Activated naive CD8-positive, alpha-beta T cell treated with anti-CD3 and anti-CD28 coated beads, Interleukin-2, amount 10 ng/mL, durations not matched to agents 7 days and 5 days (primary cell): Measurements from ENCODE around the gene SYNDIG1. TPM values are rescaled to one million over a fixed set of nuclear protein-coding genes. Genes with fewer than 3 reads are reported as not detected.
"Not testable (repeated sequence)": the region's sequence is repeated elsewhere in the genome, so short reads cannot be mapped to it uniquely, and the experiment has no call there.

Experiments used
- ATAC-seq: fragments of 150-1000 bp; cut with Tn5 transposase; one replicate; pipeline ENCODE4 v1.10.0; 2021; ENCODE audit warnings: low read depth, moderate library complexity
- POLR2A ChIA-PET: fragments of 350-600 bp; sonication (Branson Sonifier 250); formaldehyde crosslinking; loops from one replicate; lab custom pipeline; 2021; ENCODE audit warnings: antibody characterized with exemption; lab: Charles Lee
- DNase-seq: peaks from one replicate; pipeline ENCODE4 v3.0.0; 2021
- H3K27ac Mint-ChIP-seq: one replicate; pipeline ENCODE4 v1.8.0; 2022; ENCODE audit warnings: mild to moderate bottlenecking, mixed read lengths
- H3K27me3 Mint-ChIP-seq: one replicate; pipeline ENCODE4 v1.8.0; 2022; ENCODE audit warnings: mild to moderate bottlenecking, moderate library complexity, mixed read lengths
- H3K36me3 Mint-ChIP-seq: one replicate; pipeline ENCODE4 v1.8.0; 2021; ENCODE audit warnings: mild to moderate bottlenecking, mixed read lengths
- H3K4me1 Mint-ChIP-seq: one replicate; pipeline ENCODE4 v1.8.0; 2021; ENCODE audit warnings: mixed read lengths
- H3K4me3 Mint-ChIP-seq: one replicate; pipeline ENCODE4 v1.8.0; 2022; ENCODE audit warnings: mild to moderate bottlenecking, moderate library complexity, mixed read lengths
- H3K9me3 Mint-ChIP-seq: one replicate; pipeline ENCODE4 v1.8.0; 2021; ENCODE audit warnings: mixed read lengths
- total RNA-seq, 2 experiments: library from RNA; stranded (reverse); gene quantifications; one replicate each; pipeline ENCODE4 v1.2.3, GENCODE V29; 2021

The SYNDIG1 gene
- total RNA-seq, 2 experiments from 2014 or later: not detected

DNA sequence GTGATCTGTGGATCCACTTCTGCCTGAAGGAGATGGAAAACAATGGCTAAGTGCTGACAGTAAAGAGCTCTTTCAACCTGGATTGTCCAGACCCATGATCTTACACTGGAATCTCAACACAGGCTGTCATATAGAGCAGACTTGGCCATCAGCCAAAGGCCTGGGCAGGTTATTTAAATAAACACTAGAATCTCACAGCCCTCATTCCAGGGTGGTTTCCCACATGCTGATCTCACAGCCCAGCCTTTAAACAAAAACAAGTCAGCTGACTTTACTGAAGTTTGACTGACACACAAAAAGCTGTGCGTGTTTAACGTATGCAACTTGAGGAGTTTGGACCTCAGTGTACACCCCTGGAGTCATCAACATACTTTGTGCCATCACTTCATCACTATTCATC, 28.4 kb downstream of the SYNDIG1 start:
- no peaks in the 10 kb centered on the region for H3K36me3 Mint-ChIP-seq

DNA sequence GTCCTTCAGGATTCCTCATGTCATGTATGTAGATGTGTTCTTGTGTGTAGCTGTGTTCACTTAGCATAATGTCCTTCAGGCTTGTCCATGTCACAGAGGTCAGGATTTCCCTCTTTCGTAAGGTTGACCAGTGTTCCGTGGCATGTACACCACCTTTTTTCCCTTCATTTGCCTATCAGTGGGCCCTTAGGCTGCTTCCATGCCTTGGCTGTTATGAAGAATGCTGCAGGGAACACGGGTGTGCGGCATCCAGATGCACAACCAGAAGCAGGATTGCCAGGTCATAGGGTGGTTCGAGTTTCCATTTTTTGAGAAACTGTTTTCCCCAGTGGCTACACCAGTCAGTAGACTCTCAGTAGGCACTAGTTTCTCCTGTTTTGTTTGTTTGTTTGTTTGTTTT, 29.2 kb downstream of the SYNDIG1 start:
- DNase-seq: no peak
- Mint-ChIP-seq H3K27ac (no peak overlapping the region), H3K4me3 (no peak overlapping the region), H3K4me1 (no peaks in the 10 kb centered on the region), H3K9me3 (no peaks in the 10 kb centered on the region), H3K27me3 (no peaks in the 10 kb centered on the region), H3K36me3 (no peaks in the 10 kb centered on the region)
- POLR2A ChIA-PET: no interaction called here
- no peak for ATAC-seq

More for the DNA sequence above, 28.4 kb downstream of the SYNDIG1 start:
- Mint-ChIP-seq H3K27me3 (no peaks in the 10 kb centered on the region), H3K27ac (no peak overlapping the region), H3K9me3 (no peaks in the 10 kb centered on the region), H3K4me3 (no peak overlapping the region), H3K4me1 (no peaks in the 10 kb centered on the region)
- POLR2A ChIA-PET: no interaction called here
- no peak for ATAC-seq
- DNase-seq: no peak

DNA sequence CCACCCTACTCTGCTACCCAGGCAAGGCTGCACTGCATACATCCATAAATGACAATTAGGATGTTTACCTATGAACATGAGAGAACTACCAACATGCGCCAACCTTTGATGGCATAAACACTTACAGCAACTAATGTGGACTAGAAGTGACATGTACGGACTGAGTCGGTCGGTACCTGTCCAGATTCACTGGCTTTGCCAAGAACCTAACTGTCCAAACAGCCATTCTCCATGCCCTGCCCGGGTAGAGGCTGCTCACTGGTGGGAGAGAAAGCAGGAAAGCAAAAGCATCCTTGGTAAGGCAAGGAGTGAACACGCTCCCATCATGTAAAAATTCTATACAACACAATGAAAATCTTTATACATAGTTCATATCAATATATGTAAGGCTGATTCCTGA, 30.0 kb downstream of the SYNDIG1 start:
- H3K36me3 Mint-ChIP-seq: no peaks in the 10 kb centered on the region

DNA sequence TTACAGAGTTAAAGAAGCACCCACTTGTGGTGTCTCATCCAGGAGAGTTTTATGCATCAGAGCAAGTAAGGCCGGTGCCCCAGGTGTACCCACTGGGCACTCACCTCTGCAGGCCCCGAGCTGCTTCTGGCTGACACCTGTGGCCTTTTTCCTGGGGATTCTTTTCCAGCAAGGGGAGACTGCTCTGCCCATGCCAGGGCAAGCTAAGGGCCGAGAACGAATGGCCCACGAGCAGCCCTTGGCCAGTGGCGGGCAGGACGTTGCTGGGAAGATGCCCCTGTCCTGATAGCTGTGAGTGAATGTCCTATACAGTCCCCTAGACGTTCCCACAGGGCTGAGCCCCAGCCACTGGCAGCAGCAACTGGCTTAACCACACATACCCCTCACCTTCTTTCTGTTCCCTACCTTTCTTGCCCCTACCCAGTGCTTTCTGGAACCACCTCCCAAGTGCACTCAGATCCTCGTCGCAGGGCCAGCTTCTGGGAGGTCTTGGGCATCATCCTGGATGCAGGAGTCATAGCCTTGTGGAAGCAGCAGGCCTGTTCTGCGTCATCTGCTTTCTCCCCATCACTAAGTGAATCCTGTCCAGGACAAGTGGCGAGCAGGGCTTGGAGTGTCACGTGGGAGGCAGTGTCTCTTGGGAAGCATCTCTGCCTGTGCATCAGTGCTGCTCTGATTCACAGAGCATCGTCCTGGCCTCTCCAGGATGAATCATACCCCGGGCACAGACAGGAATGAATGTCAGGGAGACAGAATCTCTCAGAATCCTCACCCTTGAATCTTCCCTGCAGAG, 32.5 kb downstream of the SYNDIG1 start:
- ATAC-seq (no peak), DNase-seq (no peak)
- H3K27me3 Mint-ChIP-seq: no peaks in the 10 kb centered on the region
- H3K4me3 Mint-ChIP-seq: no peak overlapping the region
- no peaks in the 10 kb centered on the region for H3K4me1 Mint-ChIP-seq
- no peak overlapping the region for H3K27ac Mint-ChIP-seq
- no peaks in the 10 kb centered on the region for H3K9me3 Mint-ChIP-seq
- POLR2A ChIA-PET: no interaction called here
- H3K36me3 Mint-ChIP-seq: no peaks in the 10 kb centered on the region

More for the DNA sequence above, 30.0 kb downstream of the SYNDIG1 start:
- ATAC-seq (no peak), DNase-seq (no peak)
- POLR2A ChIA-PET: no interaction called here
- Mint-ChIP-seq H3K4me1 (no peaks in the 10 kb centered on the region), H3K27ac (no peak overlapping the region), H3K4me3 (no peak overlapping the region), H3K27me3 (no peaks in the 10 kb centered on the region), H3K9me3 (no peaks in the 10 kb centered on the region)

DNA sequence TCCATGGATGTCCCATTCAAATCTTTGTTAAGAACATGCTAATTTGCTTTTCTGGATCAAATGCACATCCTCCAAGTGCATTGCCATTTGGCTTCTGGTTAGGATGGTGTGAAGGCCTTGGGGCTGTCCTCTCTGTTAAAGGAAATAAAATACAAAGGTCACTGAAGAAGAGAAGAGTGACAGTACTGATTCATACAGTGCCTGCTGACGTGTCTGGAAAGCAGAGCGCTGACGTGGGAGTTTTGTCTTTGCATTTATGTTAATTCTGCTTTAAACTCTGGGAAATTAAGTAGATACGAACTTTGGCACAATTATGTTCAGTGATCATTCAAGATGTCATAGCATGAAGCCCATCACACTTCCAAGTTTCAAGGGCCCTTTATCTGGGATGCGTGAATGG, 33.2 kb downstream of the SYNDIG1 start:
- Mint-ChIP-seq H3K27me3 (no peaks in the 10 kb centered on the region), H3K36me3 (no peaks in the 10 kb centered on the region), H3K4me3 (no peak overlapping the region), H3K4me1 (no peaks in the 10 kb centered on the region), H3K27ac (no peak overlapping the region), H3K9me3 (no peaks in the 10 kb centered on the region)
- DNase-seq: no peak
- ATAC-seq: no peak
- POLR2A ChIA-PET: no interaction called here

DNA sequence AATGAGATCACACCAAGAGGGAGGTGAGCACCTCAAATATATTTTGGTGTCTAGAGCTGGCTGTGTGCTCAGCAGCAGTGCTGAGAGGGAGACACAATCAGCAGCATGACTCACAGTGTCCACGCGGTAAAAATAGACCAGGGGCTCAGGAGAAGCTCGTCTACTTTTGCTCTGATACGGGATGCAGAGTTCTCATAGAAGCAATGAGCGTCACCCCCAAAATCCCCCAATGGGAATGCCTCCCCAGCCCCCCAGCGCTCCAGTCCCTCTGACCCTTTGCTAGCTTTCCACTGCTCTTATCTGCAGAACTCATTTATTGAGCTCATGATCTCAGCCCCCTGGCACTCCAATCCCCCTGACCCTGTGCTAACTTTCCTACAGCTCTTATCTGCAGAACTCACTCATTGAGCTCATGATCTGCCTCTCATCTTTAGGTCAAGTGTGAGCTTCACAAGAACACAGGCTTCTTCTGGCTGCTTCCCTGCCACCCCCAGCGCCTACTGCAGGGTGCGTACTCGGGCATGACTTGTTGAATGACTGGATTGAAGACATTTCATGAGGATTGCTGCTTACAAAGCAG, 34.0 kb downstream of the SYNDIG1 start:
- H3K27ac Mint-ChIP-seq: peak overlapping the region; percentile 9
- no peaks in the 10 kb centered on the region for H3K9me3 Mint-ChIP-seq
- no peaks in the 10 kb centered on the region for H3K4me1 Mint-ChIP-seq
- DNase-seq (no peak), ATAC-seq (no peak)
- no peaks in the 10 kb centered on the region for H3K36me3 Mint-ChIP-seq
- no peaks in the 10 kb centered on the region for H3K27me3 Mint-ChIP-seq
- no peak overlapping the region for H3K4me3 Mint-ChIP-seq
- POLR2A ChIA-PET: no interaction called here

DNA sequence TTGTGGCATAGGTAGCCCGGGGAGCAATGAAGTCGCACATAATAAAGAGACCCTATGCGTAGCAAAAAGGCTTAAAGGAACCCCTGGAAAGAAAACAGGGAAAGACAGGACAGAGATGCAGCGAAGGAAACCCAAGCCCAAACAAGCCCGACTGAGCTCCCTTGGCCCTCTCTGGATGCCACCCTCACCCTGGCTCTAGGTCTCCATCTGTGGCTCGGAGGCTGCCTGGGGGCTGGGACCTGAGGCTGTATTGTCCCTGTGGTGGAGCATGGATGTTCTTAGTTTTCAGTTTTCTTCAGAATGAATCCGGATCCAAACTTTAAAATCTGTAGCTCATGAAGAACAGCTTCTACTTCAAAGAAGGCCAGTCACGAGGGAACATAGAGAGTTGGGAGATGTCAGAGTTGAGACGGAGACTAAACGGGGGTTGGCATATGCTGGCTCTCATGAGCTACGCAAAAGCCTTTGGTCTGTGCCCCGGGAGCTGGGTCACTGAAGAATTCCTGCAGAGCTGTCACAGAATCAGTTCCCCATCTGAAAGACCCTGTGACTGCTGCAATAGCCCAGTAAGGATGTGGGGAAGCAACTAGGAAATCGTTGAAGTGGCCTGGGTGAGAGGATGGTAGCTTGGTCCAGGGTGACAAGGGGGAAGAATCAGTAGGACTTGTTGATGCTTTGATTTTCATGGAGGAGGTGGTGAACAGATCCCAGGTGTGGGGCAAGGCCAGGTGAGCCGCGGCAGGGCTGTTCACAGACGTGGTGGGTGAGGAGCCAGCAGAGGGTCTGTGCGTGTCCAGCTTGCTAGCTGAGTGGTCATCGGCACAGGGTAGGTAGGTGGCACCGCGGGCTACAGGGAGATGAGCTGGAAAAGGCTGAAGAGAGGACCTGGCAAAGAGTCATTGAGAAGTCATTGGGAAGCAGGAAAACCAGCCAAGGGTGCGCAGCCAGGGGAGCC, 35.2 kb downstream of the SYNDIG1 start:
- POLR2A ChIA-PET: no interaction called here
- Mint-ChIP-seq H3K9me3 (no peaks in the 10 kb centered on the region), H3K36me3 (no peaks in the 10 kb centered on the region), H3K27me3 (peaks cover 2% of the 10 kb centered on the region), H3K4me3 (no peak overlapping the region), H3K27ac (no peak overlapping the region), H3K4me1 (no peaks in the 10 kb centered on the region)
- no peak for DNase-seq
- ATAC-seq: no peak

DNA sequence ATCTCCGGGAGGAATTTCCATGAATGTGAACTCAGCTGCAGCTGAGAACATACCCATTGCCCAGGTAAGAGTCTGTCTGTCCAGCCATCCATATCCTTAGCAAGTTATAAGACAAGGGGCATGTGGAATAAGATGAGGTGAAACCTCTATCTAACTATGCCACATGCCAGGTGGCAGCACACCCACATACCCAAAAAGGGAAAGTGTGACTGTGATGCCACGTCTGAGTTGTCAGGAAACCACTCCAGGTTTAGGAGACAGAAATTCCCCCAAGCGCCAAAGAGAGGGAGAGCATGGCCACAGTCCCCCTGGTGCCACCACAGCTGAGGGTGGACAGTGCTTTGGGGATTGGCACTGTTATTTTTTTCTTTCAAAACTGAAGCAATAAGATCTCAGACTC, 36.7 kb downstream of the SYNDIG1 start:
- POLR2A ChIA-PET: no interaction called here
- Mint-ChIP-seq H3K36me3 (no peaks in the 10 kb centered on the region), H3K9me3 (no peaks in the 10 kb centered on the region), H3K4me1 (no peaks in the 10 kb centered on the region), H3K4me3 (no peak overlapping the region), H3K27me3 (peaks cover 2% of the 10 kb centered on the region), H3K27ac (no peak overlapping the region)
- DNase-seq (no peak), ATAC-seq (no peak)

DNA sequence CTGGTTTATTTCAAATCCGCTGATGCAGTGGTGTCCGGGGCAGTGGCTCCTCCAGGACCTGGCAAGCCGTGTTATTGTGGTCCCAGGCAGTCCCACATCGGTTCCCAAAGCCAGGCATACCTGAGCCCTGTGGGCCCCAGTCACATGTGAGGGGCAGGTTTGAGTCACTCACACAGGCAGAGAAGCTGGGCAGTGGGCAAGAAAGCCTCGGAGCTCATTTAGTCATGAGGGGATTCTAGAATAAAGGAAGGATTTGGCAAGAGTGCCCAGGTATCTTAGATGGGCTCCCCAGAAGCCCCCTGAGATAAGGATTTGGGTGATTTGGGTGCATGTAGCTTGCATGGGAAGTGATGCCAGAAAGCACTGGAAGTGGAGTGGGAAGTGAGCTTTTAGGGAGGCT, 37.3 kb downstream of the SYNDIG1 start:
- no peaks in the 10 kb centered on the region for H3K9me3 Mint-ChIP-seq
- H3K4me3 Mint-ChIP-seq: no peak overlapping the region
- no peaks in the 10 kb centered on the region for H3K4me1 Mint-ChIP-seq
- peaks cover 2% of the 10 kb centered on the region for H3K27me3 Mint-ChIP-seq
- no peak for DNase-seq
- POLR2A ChIA-PET: no interaction called here
- no peak overlapping the region for H3K27ac Mint-ChIP-seq
- ATAC-seq: no peak
- no peaks in the 10 kb centered on the region for H3K36me3 Mint-ChIP-seq

DNA sequence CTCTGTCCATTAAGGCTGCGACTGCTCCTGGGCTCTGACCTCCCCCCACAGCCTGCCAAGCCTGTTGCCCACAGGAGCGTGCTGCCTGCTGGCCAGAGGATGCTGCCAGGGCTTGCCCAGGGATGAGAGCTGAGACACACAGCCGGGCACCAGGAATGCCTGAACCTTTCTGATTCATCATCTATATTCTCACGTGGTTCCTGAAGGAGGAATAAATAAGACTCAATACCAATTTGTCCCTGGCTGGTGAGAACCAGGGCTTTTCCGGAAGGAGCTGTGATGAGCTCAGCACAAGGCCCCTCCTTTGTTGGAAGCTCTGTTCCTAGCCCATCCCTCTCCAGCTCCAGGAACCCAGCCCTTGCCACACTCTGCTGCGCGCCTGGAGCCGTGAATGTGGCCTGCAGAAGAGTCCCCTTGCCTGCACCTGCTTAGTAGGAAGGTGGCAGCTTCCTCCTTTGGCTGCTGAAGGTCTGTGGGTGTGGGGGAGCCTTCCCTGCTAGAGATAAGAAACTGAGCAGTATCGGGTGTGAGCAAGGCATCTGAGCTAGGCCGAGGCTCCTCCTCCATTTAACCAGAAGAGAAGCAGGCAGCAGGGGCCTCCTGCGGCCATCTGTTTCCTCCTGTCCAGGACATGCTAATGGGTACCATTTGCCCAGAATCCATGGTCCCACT, 37.9 kb downstream of the SYNDIG1 start:
- peaks cover 2% of the 10 kb centered on the region for H3K27me3 Mint-ChIP-seq
- ATAC-seq (no peak), DNase-seq (no peak)
- POLR2A ChIA-PET: no interaction called here
- H3K4me3 Mint-ChIP-seq: no peak overlapping the region
- H3K36me3 Mint-ChIP-seq: no peaks in the 10 kb centered on the region
- H3K9me3 Mint-ChIP-seq: no peaks in the 10 kb centered on the region
- no peak overlapping the region for H3K27ac Mint-ChIP-seq
- no peaks in the 10 kb centered on the region for H3K4me1 Mint-ChIP-seq

DNA sequence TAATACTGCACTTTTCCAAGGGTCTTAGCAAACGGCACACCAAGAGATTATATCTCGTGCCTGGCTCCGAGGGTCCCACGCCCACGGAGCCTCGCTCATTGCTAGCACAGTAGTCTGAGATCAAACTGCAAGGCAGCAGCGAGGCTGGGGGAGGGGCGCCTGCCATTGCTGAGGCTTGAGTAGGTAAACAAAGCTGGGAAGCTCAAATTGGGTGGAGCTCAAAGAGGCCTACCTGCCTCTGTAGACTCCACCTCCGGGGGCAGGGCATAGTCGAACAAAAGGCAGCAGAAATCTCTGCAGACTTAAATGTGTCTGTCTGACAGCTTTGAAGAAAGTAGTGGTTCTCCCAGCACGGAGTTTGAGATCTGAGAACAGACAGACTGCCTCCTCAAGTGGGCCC, 43.0 kb downstream of the SYNDIG1 start:
- H3K36me3 Mint-ChIP-seq, ATAC-seq, POLR2A ChIA-PET: not testable (repeated sequence)

DNA sequence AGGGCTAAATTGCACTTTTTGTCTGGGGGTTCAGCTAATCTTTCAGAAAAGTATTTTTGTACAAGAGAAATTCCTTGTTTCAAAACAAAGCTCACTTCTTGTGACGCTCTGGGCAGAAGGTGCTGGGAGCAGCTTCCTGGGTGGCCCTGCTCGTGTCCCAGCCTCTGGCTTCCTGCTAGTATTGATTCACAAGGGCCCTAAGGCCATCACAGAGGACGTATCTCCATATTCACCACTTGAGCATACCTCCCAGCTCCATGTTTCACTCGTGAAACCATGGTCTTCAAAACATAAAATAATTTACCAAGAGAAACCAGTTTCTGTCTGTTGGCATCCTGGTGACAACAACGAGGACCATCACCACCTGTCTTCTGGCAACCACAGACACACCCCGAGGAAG, 49.1 kb downstream of the SYNDIG1 start:
- Mint-ChIP-seq H3K27ac (no peak overlapping the region), H3K27me3 (no peaks in the 10 kb centered on the region), H3K4me1 (peaks cover 2% of the 10 kb centered on the region), H3K9me3 (no peaks in the 10 kb centered on the region), H3K36me3 (no peaks in the 10 kb centered on the region), H3K4me3 (no peak overlapping the region)
- DNase-seq (no peak), ATAC-seq (no peak)
- POLR2A ChIA-PET: no interaction called here

More for the DNA sequence above, 43.0 kb downstream of the SYNDIG1 start:
- H3K27ac Mint-ChIP-seq, H3K4me1 Mint-ChIP-seq, H3K4me3 Mint-ChIP-seq, H3K9me3 Mint-ChIP-seq, DNase-seq, H3K27me3 Mint-ChIP-seq: not testable (repeated sequence)

DNA sequence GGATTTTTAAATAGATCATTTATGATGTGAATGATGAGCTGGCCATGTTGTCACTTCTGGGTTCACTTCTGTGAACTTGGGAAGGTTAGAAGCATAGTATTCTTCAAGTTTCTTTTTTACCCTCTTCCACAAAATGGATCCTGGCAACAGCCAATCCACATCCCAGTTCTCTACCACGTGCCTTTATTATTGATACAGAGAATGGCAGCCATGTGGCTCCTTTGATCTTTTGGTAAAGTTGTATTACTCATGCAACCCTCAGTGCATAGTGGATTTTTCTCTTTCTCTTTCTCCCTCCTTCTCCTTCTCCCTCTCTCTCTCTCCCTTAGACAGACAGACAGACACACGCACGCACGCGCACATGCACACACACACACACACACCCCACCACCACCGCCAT, 50.0 kb downstream of the SYNDIG1 start:
- H3K4me1 Mint-ChIP-seq: peaks cover 2% of the 10 kb centered on the region
- no peak overlapping the region for H3K27ac Mint-ChIP-seq
- no peak overlapping the region for H3K4me3 Mint-ChIP-seq
- H3K9me3 Mint-ChIP-seq: no peaks in the 10 kb centered on the region
- H3K27me3 Mint-ChIP-seq: no peaks in the 10 kb centered on the region
- H3K36me3 Mint-ChIP-seq: no peaks in the 10 kb centered on the region
- ATAC-seq (no peak), DNase-seq (no peak)
- POLR2A ChIA-PET: no interaction called here
